Neuron (in vitro differentiated cells): ENCODE data around the gene AMY2B.
"Not testable (repeated sequence)": the region's sequence is repeated elsewhere in the genome, so short reads cannot be mapped to it uniquely, and the experiment has no call there.

ENCODE experiments used
- H2AFZ ChIP-seq: one replicate; pipeline ENCODE4 v1.6.1; 2013; ENCODE audit warnings: low read depth, mild to moderate bottlenecking, inconsistent platforms, low read length, moderate library complexity
- H3K27me3 ChIP-seq: one replicate; pipeline ENCODE4 v1.6.1; 2013; ENCODE audit warnings: low read length; ENCODE audit not compliant: insufficient read depth
- H3K36me3 ChIP-seq: one replicate; pipeline ENCODE4 v1.6.1; 2013; ENCODE audit warnings: low read length; ENCODE audit not compliant: insufficient read depth
- H3K4me1 ChIP-seq: one replicate; pipeline ENCODE4 v1.6.1; 2013; ENCODE audit warnings: low read length; ENCODE audit not compliant: insufficient read depth
- H3K4me3 ChIP-seq: 2 replicates; pipeline ENCODE4 v1.5.1; 2013; ENCODE audit warnings: mild to moderate bottlenecking, low read length, moderate library complexity
- H3K9me3 ChIP-seq: one replicate; pipeline ENCODE4 v1.6.1; 2013; ENCODE audit warnings: low read length

Gene AMY2B

GRCh38 chr1:103563056-103563455 is 8.3 kb upstream of the AMY2B start:
- H3K4me3 ChIP-seq, result no peak overlapping the region
- no peak overlapping the region for H2AFZ ChIP-seq
- no peaks in the 10 kb centered on the region for H3K27me3 ChIP-seq
- no peaks in the 10 kb centered on the region for H3K36me3 ChIP-seq
- H3K9me3 ChIP-seq, result no peaks in the 10 kb centered on the region
- no peaks in the 10 kb centered on the region for H3K4me1 ChIP-seq

- peaks cover 7% of the 10 kb centered on the region for H3K9me3 ChIP-seq
- no peak overlapping the region for H2AFZ ChIP-seq
- H3K4me3 ChIP-seq, result no peak overlapping the region
- no peaks in the 10 kb centered on the region for H3K36me3 ChIP-seq
- no peaks in the 10 kb centered on the region for H3K27me3 ChIP-seq
- no peaks in the 10 kb centered on the region for H3K4me1 ChIP-seq
Observed at GRCh38 chr1:103569493-103569892, 1.9 kb upstream of the AMY2B start.

DNA sequence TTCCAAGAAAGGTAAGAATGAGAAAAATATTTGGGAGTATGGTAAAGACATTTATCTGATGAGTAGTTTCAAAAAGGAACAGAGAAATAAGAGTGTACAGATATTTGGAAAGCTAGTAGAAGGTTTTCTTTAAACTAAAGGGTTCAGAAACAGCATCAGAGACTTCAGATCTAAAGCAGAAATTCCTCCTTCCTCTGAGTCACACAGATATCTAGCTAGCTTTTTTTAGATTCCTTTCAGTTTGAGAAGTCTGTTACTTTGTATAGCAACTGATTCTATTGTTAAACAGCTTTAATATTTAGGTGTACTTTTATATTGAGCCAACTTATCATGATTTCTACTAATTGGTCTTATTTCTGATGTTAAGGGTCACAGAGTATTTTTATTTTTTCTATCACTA is 4.7 kb downstream of the AMY2B start:
- Histone ChIP-seq H3K36me3 (no peaks in the 10 kb centered on the region), H3K9me3 (no peaks in the 10 kb centered on the region), H3K27me3 (no peaks in the 10 kb centered on the region), H2AFZ (no peak overlapping the region), H3K4me1 (no peaks in the 10 kb centered on the region), H3K4me3 (no peak overlapping the region)

DNA sequence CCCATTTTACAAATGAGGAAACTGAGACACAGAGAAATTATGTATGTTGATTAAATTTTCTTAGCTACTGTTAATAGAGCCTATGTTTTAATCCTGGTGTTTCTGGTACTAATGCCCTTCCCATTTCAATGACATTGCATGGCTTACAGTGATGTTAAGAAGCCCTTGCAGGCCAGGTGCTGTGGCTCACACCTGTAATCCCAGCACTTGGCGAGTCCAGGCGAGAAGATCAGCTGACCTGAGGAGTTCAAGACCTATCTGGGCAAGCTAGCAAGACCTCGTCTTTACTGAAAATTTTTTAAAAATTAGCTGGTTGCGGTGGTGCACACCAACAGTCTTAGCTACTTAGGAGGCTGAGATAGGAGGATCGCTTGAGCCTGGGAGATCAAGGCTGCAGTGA is 5.4 kb downstream of the AMY2B start:
- not testable (repeated sequence) for H2AFZ ChIP-seq, H3K36me3 ChIP-seq, H3K27me3 ChIP-seq, H3K4me3 ChIP-seq, H3K9me3 ChIP-seq, H3K4me1 ChIP-seq

DNA sequence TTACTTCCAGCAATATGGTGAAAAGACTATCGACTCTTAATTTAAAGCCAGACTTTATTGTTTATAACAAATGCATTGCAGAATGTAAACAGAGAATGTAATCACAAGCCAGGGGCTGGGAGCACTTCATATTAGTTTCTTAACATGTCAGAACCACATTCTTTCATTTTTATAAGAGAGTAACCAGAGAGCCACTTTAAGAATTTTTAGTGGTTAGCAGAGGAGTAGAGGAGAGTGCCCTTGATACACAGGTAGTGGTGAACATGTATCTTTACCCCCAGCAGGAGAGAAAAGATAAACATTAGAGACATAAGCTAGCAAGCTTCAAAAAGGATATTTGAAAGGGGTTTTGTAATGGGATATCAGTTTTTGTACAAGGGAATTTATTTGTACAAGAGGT is 11.1 kb downstream of the AMY2B start:
- no peaks in the 10 kb centered on the region for H3K27me3 ChIP-seq
- H2AFZ ChIP-seq, result no peak overlapping the region

GRCh38 chr1:103583887-103584286 is 12.5 kb downstream of the AMY2B start:
- Histone ChIP-seq H3K27me3 (no peaks in the 10 kb centered on the region), H3K4me3 (no peak overlapping the region), H3K9me3 (peaks cover 4% of the 10 kb centered on the region)

More for the DNA sequence above, 11.1 kb downstream of the AMY2B start:
- Histone ChIP-seq H3K4me1 (no peaks in the 10 kb centered on the region), H3K9me3 (no peaks in the 10 kb centered on the region), H3K4me3 (no peak overlapping the region), H3K36me3 (no peaks in the 10 kb centered on the region)

GRCh38 chr1:103584537-103584936 is 13.1 kb downstream of the AMY2B start:
- Histone ChIP-seq H2AFZ (no peak overlapping the region), H3K4me3 (no peak overlapping the region), H3K27me3 (no peaks in the 10 kb centered on the region), H3K36me3 (no peaks in the 10 kb centered on the region), H3K4me1 (no peaks in the 10 kb centered on the region), H3K9me3 (peaks cover 4% of the 10 kb centered on the region)

More at GRCh38 chr1:103583887-103584286, 12.5 kb downstream of the AMY2B start:
- Histone ChIP-seq H3K36me3 (no peaks in the 10 kb centered on the region), H3K4me1 (no peaks in the 10 kb centered on the region), H2AFZ (no peak overlapping the region)

GRCh38 chr1:103602740-103603139 is 31.4 kb downstream of the AMY2B start:
- not testable (repeated sequence) for H3K4me3 ChIP-seq, H3K36me3 ChIP-seq, H2AFZ ChIP-seq, H3K9me3 ChIP-seq, H3K4me1 ChIP-seq, H3K27me3 ChIP-seq

DNA sequence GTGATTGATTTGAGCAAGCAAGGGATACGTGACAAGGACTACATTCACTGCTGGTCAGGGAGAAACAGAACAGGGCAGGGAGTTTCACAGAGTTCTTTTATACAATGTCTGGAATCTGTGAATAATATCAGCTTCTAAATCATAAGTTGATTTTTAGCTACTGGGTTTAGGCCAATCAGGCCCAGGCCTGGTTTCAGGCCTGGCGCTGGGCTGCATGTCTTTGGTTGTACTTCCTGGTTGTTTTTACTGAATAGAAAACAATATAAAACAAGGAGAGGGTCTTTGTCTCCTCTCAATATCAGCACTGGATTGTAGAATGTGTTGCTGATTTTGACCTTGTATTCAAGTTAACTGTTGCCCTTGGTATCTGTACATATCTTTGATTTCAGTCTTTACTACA is 45.0 kb downstream of the AMY2B start:
- H3K4me1 ChIP-seq, result no peaks in the 10 kb centered on the region

DNA sequence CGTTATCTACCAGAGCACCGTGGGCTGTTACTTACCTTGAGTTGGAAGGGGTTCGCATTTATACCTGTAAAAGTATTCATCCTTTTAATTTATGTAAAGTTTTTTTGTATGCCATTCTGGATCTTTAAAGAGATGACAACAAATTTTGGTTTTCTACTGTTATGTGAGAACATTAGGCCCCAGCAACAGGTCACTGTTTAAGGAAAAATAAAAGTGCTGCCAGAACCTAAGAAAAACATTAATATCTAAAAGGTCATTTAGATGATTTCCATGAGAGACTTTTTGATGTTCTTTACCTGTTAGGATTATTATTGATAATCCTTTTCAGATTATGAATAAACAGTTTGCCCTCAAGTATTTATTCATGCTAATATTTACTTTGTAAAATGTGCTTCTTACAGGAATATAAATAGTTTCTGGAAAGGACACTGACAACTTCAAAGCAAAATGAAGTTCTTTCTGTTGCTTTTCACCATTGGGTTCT is 45.6 kb downstream of the AMY2B start, which contains the start of gene AMY2A:
Gene AMY2A (plus strand): TSS at position 434 of the 484 bp plus-strand sequence. CDS start 14 bp downstream, at position 448.
- H3K4me1 ChIP-seq, H3K4me3 ChIP-seq, H3K27me3 ChIP-seq, H3K36me3 ChIP-seq, H3K9me3 ChIP-seq, H2AFZ ChIP-seq: not testable (repeated sequence)

More for the DNA sequence above, 45.0 kb downstream of the AMY2B start:
- Histone ChIP-seq H2AFZ (no peak overlapping the region), H3K9me3 (no peaks in the 10 kb centered on the region), H3K36me3 (no peaks in the 10 kb centered on the region), H3K27me3 (no peaks in the 10 kb centered on the region), H3K4me3 (no peak overlapping the region)

DNA sequence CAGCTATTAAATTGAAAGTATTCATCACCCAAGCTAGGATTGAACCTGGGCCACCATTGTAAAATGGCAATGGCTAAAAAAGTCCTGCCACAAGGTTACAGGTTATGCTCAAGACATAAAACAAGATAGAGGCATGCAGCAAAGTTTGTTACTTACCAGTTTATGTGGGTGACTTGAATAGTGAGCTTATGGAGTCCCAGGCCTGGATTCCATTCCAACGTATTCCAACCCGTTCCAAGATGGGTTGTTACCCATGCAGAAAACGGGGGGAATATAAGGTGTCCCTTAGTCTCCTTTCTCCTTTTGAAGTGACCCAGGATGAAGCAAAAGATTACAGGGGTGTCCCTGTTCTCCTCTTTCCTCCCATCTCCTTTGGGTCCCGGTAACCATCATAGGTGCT is 56.0 kb downstream of the AMY2B start:
- H2AFZ ChIP-seq, H3K4me1 ChIP-seq, H3K9me3 ChIP-seq, H3K36me3 ChIP-seq, H3K4me3 ChIP-seq, H3K27me3 ChIP-seq: not testable (repeated sequence)
